ENCODE results near the gene KIRREL1. TPM values are rescaled to one million over a fixed set of nuclear protein-coding genes. Genes with fewer than 3 reads are reported as not detected.

The KIRREL1 gene
- total and polyA plus RNA-seq, 2 of the 8 experiments (the other 6 are each of a cell fraction or from before 2014, with no cell fraction given): 14.2 to 39.0 TPM

GRCh38 chr1:158024737-158025136 lies 31.3 kb downstream of the KIRREL1 start:
- Histone ChIP-seq H3K4me3 (ENCODE audit: extremely low read depth in 1 of 4, insufficient read depth in 2 of 4, low read depth in 3 of 4, low read length in 4 of 4) (no peak overlapping the region), H3K14ac (ENCODE audit: insufficient read length) (no peak overlapping the region), H3K9me3 (ENCODE audit: insufficient read depth in 2 of 2, low read depth in 1 of 2, low read length in 1 of 2) (no peaks in the 10 kb centered on the region), H2BK20ac (ENCODE audit: low read length) (no peak overlapping the region), H3K23me2 (ENCODE audit: low read depth, low read length) (no peaks in the 10 kb centered on the region), H4K5ac (ENCODE audit: insufficient read length, low read depth, low read length) (no peak overlapping the region), H3K56ac (replicated peaks; ENCODE audit: insufficient read length, low read depth, low read length) (no peak overlapping the region), H2BK5ac (ENCODE audit: low read depth, low read length) (no peak overlapping the region), H3K4me2 (ENCODE audit: insufficient read depth in 1 of 2, low read depth in 2 of 2, low read length in 2 of 2) (no peak overlapping the region), H3K18ac (ENCODE audit: extremely low read depth, low read length) (no peak overlapping the region), H4K20me1 (replicated peaks in 1 of 2; ENCODE audit: control insufficient read depth in 1 of 2, insufficient read depth in 2 of 2, low read length in 2 of 2) (no peaks in the 10 kb centered on the region), H3K27me3 (replicated peaks in 1 of 4; ENCODE audit: control insufficient read depth in 3 of 4, extremely low read depth in 1 of 4, insufficient read depth in 3 of 4, low read length in 3 of 4) (no peaks in the 10 kb centered on the region), H3K79me2 (ENCODE audit: control insufficient read depth in 1 of 2, insufficient read depth in 2 of 2, low read length in 2 of 2) (peaks cover 3 to 49% of the 10 kb centered on the region in 2 experiments; a peak in 3 of 4 replicates), H2BK12ac (ENCODE audit: low read depth, low read length) (no peak overlapping the region), H4K8ac (ENCODE audit: extremely low read depth, insufficient read depth, low read length) (no peak overlapping the region), H2AK5ac (ENCODE audit: low read depth, low read length) (peak overlapping the region; percentile 25; the same call in 1 of the 2 replicates), H4K91ac (replicated peaks; ENCODE audit: insufficient read length, low read length) (no peak overlapping the region), H3K9ac (replicated peaks in 1 of 4; ENCODE audit: extremely low read depth in 1 of 4, low read depth in 3 of 4, low read length in 3 of 4) (no peak overlapping the region), H3K79me1 (ENCODE audit: low read depth, low read length) (peaks cover 11% of the 10 kb centered on the region), H2BK15ac (ENCODE audit: low read length) (0 out of 2 replicates have a peak overlapping the region, but pooled peaks have one; percentile 40), H3K23ac (ENCODE audit: insufficient read length) (no peak overlapping the region), H3K4me1 (replicated peaks in 1 of 4; ENCODE audit: control insufficient read depth in 3 of 4, insufficient read depth in 4 of 4, low read length in 3 of 4) (peaks cover 7 to 29% (median 10%) of the 10 kb centered on the region in 4 experiments; a peak in 6 of 7 replicates), H2BK120ac (replicated peaks; ENCODE audit: low read depth, low read length) (no peak overlapping the region), H3K36me3 (ENCODE audit: control insufficient read depth in 2 of 4, insufficient read depth in 4 of 4, low read length in 3 of 4) (no peaks in the 10 kb centered on the region), H3K27ac (ENCODE audit: low read depth, low read length) (no peak overlapping the region), H3K4ac (replicated peaks; ENCODE audit: insufficient read length, low read depth, low read length) (no peak overlapping the region), H2AFZ (ENCODE audit: low read length) (no peak overlapping the region)
- no peak for TF ChIP-seq NRF1 (IDR thresholded peaks at IDR 0.05; ENCODE audit: low read depth, low read length)
- 85% methylated on average over 7 of the region's 7 CpGs; no CpG with 5 or more reads in 1 of the 2 experiments for WGBS, 2 experiments (ENCODE audit: extremely low coverage in 1 of 2, insufficient coverage in 1 of 2, insufficient read length in 1 of 2, insufficient replicate concordance in 2 of 2, low coverage in 1 of 2, low lambda C conversion rate in 2 of 2, missing lambda C conversion rate in 1 of 2)
- CTCF ChIA-PET (ENCODE audit: partially characterized antibody): interaction anchor here (0.7 to 50.0 kb wide), 5 partner anchors 1 to 55 kb away, joined by 3 to 1615 read pairs (median 6); partner anchors contain the start of gene KIRREL1
- no peak for DNase-seq (ENCODE audit: low read depth in 1 of 2, low spot score in 2 of 2)
- POLR2A ChIA-PET (ENCODE audit: partially characterized antibody): interaction anchor here (1.2 to 1.8 kb wide), 2 partner anchors 10 to 25 kb away, joined by 3 to 4 read pairs; no protein-coding TSS in a partner anchor
- no peak for FAIRE-seq
